ENCODE measurements around the gene KAT6B.

DNA sequence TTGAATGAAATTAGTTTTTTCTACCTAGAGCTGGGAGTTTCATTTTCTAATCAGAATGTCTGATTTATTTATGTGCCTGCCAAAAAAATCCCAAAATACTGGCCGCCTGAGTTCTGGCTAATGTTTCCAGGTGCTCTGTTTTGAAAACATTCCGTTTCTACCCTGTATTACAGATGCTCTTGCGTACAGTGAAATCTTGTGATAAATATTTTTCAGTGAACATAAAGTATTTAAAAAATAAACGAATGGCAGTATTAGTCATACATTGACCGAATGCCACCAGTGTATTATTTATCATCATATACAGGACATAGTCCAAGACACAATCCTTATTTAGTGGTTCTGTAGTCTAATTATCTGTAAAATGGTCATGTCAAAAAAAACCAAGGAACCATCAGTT lies 102.8 kb downstream of the KAT6B start:
- TF ChIP-seq POLR2AphosphoS5 (IDR thresholded peaks at IDR 0.05; ENCODE audit: low read depth, low read length) (no peak), SIN3A (IDR thresholded peaks at IDR 0.05; ENCODE audit: borderline replicate concordance, insufficient read depth, low read length) (no peak), TAF1 (IDR thresholded peaks at IDR 0.05; ENCODE audit: borderline replicate concordance, insufficient read depth, low read length) (no peak)
